ENCODE data around the gene CYGB.
"Not testable (repeated sequence)": the region's sequence is repeated elsewhere in the genome, so short reads cannot be mapped to it uniquely, and the experiment has no call there.

CYGB gene

DNA sequence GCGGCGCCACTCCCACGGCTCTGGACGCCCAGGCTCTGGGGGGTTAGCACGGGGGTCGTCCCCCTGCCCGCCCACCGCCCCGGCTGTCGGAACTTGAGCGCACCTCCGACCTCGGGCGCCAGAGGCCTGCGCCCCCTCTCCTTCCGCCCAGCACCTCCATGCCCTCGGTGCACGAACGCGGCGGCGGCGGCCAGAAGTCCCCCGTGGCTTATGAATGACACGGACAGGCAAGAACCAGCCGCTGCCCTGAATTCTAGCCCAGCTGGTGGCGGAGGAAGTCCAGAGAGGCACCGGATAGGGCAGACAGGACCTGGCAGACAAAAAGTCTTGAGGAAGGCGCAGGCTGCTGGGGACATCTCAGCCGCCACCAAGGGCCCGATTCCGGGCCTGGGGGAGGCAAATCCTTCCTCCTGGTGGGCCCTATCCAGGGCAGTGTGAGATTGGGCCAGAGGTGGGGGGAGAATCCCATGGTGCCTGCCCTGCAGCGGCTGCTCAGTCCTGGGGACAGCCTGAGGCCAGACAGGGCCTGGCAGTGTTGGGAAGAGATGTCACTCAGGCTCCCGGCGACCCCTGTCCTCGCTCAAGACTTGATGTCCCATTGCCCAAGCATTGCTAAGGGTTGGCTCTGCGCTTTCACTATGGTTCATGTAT is 897 bp upstream of the CYGB start:
- no peak for DNase-seq (ENCODE audit: low read depth in 2 of 2)

GRCh38 chr17:76537288-76537577 is 276 bp downstream of the CYGB start:
- no peak for DNase-seq (ENCODE audit: low read depth in 2 of 2)

- DNase-seq (ENCODE audit: low read depth in 2 of 2), result no peak
Observed at GRCh38 chr17:76536511-76537287, 810 bp downstream of the CYGB start.

DNA sequence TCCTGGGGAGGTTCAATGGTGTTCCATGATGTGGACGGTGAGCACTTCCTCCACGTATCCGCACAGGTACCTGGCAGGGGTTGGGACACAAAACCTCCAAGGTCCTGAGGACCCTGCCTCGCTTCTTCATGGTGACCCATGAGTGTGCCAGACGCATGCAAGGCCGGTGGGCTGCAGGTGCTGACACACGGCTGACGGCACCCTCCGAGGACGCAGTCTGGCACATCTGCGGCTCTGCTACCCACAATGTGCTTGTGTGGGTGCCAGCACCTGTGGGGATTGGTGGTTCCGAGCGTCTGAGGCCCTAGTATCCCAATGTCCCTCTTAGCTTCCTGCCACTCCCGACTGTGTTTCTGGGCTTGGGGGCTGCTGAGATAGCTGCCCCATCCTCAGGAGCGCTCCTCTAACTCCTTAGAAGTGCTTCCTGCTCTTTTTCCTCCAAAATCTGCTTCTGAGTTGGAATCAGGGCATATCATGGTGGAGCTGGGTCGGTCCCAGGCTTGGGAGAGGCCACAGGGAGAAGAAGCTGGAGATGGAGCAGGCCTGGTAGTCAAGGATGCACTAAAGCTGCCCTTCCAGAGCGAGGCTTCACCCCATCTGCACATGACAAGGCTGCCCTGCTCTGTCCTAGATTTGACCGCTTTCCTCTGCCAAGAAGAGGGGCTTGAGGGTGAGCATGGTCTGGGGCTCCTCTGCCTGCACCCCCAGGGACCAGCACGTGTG is 1.6 kb downstream of the CYGB start:
- no peak for DNase-seq (ENCODE audit: low read depth in 2 of 2)

DNA sequence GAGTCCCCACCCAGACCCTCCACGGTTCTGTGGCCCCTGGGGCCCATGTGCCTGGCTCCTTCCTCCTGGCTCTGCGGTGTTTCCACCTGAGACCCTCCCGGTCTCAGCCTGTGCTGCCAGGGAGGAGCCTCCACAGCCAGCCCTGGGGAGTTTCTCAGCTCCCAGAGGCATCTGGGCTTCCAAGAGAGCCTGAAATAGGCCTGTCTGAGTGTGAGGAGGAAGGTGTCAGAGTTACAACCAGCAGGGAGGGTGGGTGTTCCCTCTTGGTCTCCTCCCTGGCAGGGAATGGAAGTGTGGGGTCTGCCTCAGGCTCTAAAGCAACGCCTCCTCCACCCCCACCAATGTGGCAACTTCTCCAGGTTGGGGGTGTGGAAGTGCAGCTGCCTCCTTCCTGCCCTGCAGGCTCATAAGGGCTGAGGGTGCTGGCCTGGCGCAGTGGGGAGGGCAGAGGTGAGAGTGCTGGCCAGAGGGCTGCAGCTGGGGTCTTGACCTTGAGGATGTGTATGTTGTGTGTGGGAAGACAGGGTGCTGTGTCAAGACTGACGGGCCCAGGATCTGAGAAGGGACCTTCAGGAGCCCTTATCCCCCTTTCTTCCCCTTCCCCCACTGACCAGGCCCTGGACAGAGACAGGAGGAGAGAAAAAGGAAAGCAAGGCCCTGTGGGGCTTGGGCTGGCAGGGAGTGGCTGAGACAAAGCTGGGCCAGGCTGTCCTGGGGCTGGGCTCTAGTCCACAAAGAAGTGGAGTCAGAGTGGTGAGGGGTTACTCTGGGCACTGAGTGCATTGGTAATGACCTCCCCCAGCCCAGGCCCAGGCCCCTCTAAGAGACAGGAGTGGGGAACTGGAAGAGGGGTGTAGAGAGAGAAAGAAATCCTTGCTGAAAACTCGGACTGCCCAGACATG is 2.4 kb downstream of the CYGB start:
- no peak for DNase-seq (ENCODE audit: low read depth in 2 of 2)

GRCh38 chr17:76533640-76534359 is 3.7 kb downstream of the CYGB start:
- DNase-seq (ENCODE audit: low read depth in 2 of 2), result not testable (repeated sequence)

- DNase-seq (ENCODE audit: low read depth in 2 of 2), result no peak
Observed at GRCh38 chr17:76532072-76532651, 5.3 kb downstream of the CYGB start.

DNA sequence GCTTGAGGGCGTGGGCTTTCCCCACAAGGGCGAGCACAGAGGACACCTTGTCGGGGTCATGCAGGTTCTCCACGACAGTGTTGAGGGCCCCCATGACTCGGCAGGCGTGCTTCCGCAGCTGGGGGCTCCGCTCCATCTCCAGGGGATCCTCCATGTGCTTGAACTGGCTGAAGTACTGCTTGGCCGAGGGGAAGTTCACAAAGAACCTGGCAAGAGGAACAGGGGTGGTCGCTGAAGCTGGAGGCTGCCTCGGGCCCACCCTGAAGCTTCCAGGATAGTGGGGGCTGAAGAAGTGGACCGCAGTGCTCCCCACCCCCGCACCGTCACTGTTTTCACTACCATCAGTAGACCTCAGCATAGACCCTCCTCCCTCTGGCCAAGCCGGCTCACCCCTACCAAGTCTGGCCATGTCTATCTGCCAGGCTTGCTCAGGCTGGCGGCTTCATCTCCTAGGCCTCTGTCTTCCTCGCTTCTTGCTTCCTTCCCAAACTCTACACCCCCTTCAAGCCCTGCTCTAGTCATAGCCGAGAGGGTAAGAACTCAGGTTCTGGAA is 5.9 kb downstream of the CYGB start:
- DNase-seq (ENCODE audit: low read depth in 2 of 2), result no peak

DNA sequence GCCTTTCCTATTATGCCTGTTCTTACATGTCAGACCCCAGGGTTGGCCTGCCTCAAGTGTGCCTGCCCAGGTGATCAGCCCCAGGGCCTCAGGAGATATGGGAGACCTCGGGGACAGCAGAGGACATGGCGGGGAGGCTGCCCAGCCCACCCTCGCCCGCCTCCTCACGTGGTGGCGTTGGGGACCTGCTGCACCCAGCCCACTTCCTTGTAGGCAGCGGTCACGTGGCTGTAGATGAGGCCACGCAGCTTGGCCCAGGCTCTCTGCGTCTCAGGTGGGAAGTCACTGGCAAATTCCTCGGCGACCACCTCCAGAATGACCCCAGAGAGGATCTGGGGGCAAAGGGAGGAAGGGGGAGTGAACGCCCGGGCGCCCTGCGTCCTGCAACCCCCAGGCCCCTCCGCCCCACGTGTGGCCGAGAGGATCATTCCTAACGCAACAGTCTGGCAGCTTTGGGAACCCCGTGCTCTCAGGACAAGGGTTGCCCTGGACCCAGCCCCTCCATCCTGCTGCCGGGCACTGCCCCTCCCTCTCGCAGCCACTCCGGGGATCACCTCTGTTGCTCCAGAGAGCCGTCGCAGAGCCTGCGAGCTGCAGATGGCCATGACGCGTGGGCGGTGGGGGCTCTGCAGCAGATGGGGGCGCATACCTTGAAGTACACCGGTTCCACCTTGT is 6.6 kb downstream of the CYGB start:
- DNase-seq (ENCODE audit: low read depth in 2 of 2), result no peak

DNA sequence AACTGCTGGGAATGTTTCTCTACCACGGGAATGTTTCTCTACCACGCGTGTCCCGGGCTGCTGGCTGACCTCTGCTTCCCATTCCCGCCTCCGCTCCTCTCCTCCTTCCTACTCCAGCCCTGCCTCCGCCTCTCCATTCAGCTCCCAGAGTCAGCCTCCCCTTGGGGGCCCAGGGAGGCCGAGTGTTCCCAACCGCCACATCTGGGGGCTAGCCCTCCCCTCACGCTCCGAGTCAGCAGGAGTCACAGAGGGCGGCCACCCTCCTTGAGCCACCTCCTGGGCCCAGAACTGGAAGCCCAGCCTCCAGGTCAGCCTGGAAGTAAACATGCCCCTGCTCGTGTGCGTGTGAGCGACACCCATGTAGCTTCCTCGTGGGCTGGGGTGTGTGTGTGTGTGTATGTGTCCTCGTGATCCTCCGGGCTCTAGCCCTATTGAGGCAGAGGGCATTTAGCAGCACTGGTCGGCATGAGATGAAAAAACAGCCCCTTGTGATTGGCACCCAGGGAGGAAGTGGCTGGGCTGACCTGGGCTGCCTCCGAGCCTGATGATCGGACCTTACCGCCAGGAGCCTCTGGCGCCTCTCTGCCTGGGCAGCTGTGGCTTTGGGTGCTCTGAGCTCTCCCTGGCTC is 7.3 kb downstream of the CYGB start:
- no peak for DNase-seq (ENCODE audit: low read depth in 2 of 2)

DNA sequence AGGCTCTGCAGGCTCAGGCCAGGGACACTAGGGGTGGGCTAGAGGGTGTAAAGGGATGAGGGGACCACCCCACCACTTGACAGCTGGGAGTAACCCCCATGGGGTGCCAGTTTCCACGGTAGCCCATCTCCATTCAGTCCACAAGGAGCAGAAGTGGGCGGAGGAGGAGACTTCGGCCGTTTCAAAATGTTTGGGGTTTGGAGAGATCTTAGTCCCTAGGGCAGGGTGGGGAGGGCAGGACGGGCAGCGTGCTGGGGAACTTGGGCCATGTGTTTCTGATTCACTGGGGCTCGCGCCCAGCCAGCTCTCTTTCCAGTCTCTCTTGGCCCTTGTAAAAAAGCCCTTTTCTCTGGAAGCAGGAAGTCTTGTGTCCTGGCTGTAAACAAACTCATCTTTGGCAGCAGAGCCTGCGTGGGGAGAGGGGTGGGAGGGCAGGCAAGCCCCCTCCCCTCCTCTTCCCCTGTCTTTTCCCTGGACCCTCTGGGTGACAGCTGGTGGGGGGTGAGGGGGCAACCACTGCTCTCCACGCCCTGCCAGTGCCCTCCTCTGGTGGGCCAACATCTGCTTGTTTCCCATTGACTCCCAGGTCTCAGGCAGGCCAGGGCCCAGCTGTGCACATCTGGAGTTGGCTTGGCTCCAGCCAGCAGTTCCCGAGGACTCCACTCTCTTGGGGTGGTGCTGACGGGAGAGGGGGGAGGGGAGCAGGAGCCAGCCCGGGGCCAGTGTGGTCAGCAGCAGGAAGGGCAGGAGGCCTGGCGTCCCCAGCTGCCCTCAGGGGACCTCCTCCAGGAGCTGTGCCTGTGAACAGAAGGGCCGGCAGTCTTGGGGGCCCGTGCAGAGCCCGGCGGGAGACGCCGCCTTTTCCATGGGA is 8.1 kb downstream of the CYGB start:
- DNase-seq (ENCODE audit: low read depth in 2 of 2), result no peak

DNA sequence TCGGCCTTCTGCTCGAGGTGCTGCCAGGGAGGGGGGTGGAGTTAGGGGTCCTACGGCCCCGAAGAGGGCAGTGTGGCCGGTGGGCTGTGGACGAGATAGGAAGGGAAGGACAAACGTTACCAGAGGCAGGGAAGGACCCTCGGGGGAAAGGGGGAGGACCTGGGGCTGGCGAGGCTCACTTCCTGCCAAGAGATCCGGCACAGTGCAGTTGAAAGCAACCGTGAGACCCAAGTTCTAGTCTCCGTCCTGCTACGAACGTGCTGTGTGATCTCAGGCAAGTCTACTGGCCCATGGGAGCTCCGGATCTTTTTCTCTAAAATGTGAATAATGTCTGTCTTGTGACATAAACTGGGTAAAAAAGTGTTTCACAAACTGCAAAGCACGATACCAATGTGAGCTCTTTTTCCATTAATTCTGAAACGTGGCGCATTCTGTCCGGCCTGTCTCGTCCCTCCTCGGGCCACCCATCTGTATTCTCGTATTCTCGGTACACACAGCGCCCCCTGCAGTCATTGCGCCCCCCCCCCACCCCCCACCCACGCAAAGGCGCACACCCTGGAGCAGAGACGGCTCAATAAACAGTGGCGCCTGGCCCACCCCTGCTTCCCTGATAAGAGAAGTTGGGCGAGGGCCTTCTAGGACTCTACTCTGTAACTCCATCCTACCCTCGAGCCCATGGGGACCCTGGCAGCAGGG is 8.8 kb downstream of the CYGB start:
- DNase-seq (ENCODE audit: low read depth in 2 of 2), result no peak

DNA sequence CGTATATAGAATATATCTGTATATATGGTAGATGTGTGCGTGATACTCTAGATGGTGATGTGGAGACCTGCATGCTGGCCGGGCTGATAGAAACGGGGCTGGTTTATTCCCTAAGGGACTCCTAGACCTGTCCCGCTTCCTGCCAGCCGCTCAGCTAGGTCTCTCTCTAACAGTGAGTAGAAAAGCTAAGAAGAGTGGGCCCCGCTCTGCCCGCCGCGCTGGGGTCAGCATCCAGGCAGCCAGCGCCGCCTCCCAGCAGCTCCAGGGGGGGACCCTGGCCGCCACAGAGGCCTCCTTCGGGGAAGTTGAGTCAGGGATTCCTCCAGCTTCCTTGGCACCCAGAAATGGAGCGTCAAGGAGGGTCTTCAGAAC is 9.4 kb downstream of the CYGB start:
- no peak for DNase-seq (ENCODE audit: low read depth in 2 of 2)

DNA sequence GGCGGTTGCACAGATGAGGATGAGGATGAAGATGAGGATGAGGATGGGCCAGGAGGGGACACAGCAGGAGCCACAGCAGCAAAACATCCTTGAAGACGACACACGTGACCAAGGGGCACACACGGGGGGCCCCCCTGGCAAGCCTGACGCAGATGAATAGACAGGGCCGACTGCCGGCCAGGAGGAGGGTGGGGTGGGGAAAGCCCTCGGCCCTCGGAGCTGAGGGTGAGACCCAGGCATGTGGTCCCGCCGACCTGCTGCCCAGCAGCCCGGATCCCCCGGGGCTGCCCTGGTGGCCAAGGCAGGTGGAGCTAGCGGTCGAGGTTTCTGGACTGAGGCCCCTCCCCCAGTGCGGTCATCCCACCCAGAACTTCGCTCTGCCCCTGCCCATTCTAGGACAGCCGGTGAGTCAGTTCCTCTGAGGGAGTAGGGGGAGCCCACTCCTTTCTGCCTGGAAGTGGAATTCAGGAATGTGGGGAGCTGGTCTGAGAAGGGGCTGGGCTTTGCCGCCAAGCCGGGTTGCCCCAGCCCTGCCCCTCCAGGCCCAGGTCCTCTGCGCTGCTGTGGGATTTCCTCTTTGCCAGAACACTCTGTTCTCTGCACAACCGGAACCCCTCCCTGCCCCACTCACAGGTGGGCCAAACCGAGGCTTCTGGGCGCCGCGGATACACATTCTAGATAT is 9.9 kb downstream of the CYGB start:
- DNase-seq (ENCODE audit: low read depth in 2 of 2), result peak in 1 of 2 donors; percentile 23

DNA sequence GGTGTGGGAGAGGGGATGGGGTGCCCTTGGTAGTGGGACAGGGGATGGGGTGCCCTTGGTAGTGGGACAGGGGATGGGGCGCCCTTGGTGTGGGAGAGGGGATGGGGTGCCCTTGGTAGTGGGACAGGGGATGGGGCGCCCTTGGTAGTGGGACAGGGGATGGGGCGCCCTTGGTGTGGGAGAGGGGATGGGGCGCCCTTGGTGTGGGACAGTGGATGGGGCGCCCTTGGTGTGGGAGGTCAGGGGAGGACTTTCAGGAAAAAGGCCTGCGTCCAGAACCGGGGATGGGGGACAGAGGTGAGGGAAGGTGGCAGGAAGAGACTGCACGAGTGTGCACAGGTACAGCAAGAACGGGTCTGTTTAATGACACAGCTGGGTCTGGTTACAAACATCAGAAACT is 10.5 kb downstream of the CYGB start:
- DNase-seq (ENCODE audit: low read depth in 2 of 2), result not testable (repeated sequence)

- DNase-seq (ENCODE audit: low read depth in 2 of 2), result not testable (repeated sequence)
Observed at GRCh38 chr17:76525513-76525833, 12.0 kb downstream of the CYGB start.
